Thymus (tissue), 11 donors: ENCODE results near the gene TCERG1L. TPM values are rescaled to one million over a fixed set of nuclear protein-coding genes. Genes with fewer than 3 reads are reported as not detected.
"Not testable (repeated sequence)": the region's sequence is repeated elsewhere in the genome, so short reads cannot be mapped to it uniquely, and the experiment has no call there.

Source experiments
- DNase-seq, 9 donors: peaks; one replicate each; pipeline ENCODE4 v3.0.0-alpha.2; 2013; ENCODE audit warnings: low spot score in 9 of 9, low read depth in 6 of 9, missing footprints in 1 of 9
- H3K27ac ChIP-seq, 2 donors: one replicate each; pipeline ENCODE4 v1.5.1; 2013; ENCODE audit warnings: control low read depth in 1 of 2, low read depth in 1 of 2, low read length in 1 of 2, mild to moderate bottlenecking in 1 of 2, moderate library complexity in 1 of 2
- H3K27me3 ChIP-seq, 2 donors: one replicate each; pipeline ENCODE4 v1.5.1; 2013; ENCODE audit warnings: low read length in 1 of 2; ENCODE audit not compliant: control insufficient read depth in 2 of 2, insufficient read depth in 1 of 2
- H3K36me3 ChIP-seq, 2 donors: one replicate each; pipeline ENCODE4 v1.5.1; 2013; ENCODE audit warnings: low read length in 1 of 2, mild to moderate bottlenecking in 1 of 2, moderate library complexity in 1 of 2; ENCODE audit not compliant: control insufficient read depth in 2 of 2, insufficient read depth in 2 of 2
- H3K4me1 ChIP-seq, 2 donors: one replicate each; pipeline ENCODE4 v1.5.1; 2013; ENCODE audit warnings: low read length in 2 of 2; ENCODE audit not compliant: control insufficient read depth in 2 of 2, insufficient read depth in 2 of 2
- H3K4me3 ChIP-seq, 2 donors: one replicate each; pipeline ENCODE4 v1.5.1; 2013; ENCODE audit warnings: low read length in 2 of 2, control low read depth in 1 of 2, mild to moderate bottlenecking in 1 of 2
- H3K9me3 ChIP-seq, 2 donors: one replicate each; pipeline ENCODE4 v1.5.1; 2013; ENCODE audit warnings: low read length in 1 of 2, mild to moderate bottlenecking in 1 of 2; ENCODE audit not compliant: control insufficient read depth in 2 of 2, insufficient read depth in 1 of 2
- WGBS: extraction: QIAGEN DNeasy Blood & Tissue Kit; methylation state at CpG from one replicate; pipeline ENCODE4 v1.1.7; 2013; 5-methylcytosine and 5-hydroxymethylcytosine counted together
- polyA plus RNA-seq: library from polyadenylated mRNA; stranded (reverse); fragments of 200-250 nt; gene quantifications from one replicate; pipeline ENCODE4 v1.2.3, GENCODE V29; 2013
- total RNA-seq: library from RNA; stranded (reverse); fragments of 120-200 nt; gene quantifications from one replicate; pipeline ENCODE4 v1.2.4, GENCODE V29; 2013
- donor health status: healthy.

Gene TCERG1L
- total and polyA plus RNA-seq, 2 donors: 0.52 to 1.5 TPM

DNA sequence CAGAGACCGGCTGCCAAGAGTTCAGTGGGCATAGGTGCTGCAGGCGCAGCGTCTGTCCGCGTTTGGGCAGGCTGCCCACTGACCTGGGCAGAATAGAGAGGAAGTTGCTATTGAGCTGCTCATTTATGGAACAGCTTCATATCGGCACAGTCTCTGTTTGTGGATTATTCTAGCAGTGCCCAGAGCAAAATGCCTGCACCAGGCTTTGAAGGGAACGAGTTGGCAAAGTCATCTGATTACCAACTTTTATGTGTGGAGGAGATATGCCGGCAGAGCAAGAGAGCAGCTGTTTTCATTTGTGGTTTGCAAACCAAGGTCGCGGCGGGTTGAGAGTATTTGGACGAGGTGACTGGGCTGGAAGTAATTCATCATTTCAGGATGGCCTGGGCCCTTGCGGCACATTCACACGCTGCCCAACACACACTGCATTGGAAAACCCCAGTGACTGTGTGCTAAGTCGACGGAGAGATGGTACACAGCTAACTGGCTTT is 228.5 kb downstream of the TCERG1L start:
- Histone ChIP-seq H3K36me3 (no peaks in the 10 kb centered on the region), H3K9me3 (peaks cover 0 to 2% of the 10 kb centered on the region in 2 donors), H3K4me1 (peaks cover 0 to 30% of the 10 kb centered on the region in 2 donors), H3K4me3 (no peak overlapping the region), H3K27me3 (no peaks in the 10 kb centered on the region), H3K27ac (no peak overlapping the region)
- 29% methylated on average over 16 of the region's 16 CpGs for WGBS
- DNase-seq: peak in 1 of 9 donors; percentile 32

DNA sequence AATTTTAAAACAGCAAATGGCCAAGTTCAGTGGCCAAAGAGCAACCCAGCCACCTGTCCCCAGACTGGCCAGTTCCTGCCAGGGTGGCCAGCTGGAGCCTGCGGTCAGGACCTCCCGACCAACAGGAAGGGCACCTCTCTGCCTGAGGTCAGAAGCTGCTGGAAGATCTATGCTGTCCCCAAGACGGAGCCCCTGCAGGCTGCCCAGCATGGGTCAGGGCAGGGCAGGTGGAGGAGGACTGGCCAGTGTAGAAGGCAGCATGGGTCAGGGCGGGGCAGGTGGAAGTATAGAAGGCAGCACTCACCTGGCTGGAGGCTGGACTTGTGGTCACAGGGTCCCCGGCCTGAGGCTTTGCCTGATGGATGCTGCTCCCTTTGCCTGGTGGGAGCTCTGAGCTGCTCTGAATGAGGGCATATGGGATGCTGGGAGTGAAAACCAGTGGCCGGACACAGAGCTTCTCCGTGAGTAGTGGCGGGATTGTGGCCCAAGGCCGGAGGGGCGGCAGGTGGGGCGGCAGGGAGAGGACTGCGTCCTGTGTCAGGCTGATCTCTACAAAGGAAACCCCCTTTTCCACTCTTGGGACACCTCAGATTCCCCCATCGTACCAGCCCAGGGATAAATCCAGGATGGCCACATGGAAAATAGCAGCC is 229.2 kb downstream of the TCERG1L start:
- Histone ChIP-seq H3K4me1 (peaks cover 0 to 30% of the 10 kb centered on the region in 2 donors), H3K4me3 (no peak overlapping the region), H3K36me3 (no peaks in the 10 kb centered on the region), H3K27me3 (no peaks in the 10 kb centered on the region), H3K9me3 (peaks cover 0 to 2% of the 10 kb centered on the region in 2 donors), H3K27ac (no peak overlapping the region)
- DNase-seq: no peak
- whole genome bisulfite sequencing: 96% methylated on average over 13 of the region's 13 CpGs

DNA sequence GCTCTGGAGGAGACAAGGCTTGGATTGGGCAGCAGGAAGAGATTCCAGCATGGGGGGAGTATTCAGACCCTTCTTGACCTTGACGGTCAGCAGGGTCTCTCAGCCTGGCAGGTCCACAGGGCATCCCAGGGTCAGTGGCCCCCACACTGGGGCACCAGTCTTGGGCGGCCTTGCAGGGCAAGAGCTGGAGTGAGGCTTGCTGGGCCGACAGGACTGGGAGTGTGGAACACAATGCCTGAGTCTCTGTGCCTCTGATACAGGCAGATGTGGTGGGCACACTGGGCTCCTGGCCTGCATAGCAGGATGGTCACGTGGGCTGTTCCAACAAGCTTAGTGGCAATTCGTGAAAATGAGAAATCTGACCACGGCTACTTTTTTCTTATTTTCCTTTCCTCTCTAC is 229.7 kb downstream of the TCERG1L start:
- H3K4me3 ChIP-seq: no peak overlapping the region
- H3K4me1 ChIP-seq: peaks cover 0 to 30% of the 10 kb centered on the region in 2 donors
- no peaks in the 10 kb centered on the region for H3K27me3 ChIP-seq
- 91% methylated on average over 6 of the region's 6 CpGs for WGBS
- no peaks in the 10 kb centered on the region for H3K36me3 ChIP-seq
- H3K27ac ChIP-seq: peak overlapping the region in 1 of 2 donors; percentile 2
- H3K9me3 ChIP-seq: peaks cover 0 to 2% of the 10 kb centered on the region in 2 donors
- no peak for DNase-seq

DNA sequence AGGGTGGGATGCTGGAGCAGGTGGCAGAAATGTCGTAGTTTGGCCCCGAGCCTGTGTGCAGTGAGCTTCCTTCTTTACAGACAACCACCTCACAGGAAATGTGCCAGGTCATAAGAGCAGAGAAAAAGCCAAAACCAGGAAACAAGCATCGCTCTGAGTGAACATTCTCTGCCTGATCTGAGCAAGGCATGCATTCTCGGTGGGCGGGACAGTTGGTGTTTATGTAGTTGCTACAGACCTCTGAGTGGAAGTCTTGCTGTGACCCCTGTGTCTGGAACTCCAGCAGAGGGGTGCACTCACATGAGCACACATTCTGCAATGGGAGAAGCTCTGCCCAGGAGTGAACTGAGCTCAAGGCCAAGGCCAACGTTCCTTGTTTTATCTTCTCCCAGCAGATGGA is 230.1 kb downstream of the TCERG1L start:
- peak overlapping the region; percentile 2 to 43 for H3K27ac ChIP-seq
- no peaks in the 10 kb centered on the region for H3K36me3 ChIP-seq
- H3K27me3 ChIP-seq: no peaks in the 10 kb centered on the region
- H3K4me3 ChIP-seq: no peak overlapping the region
- peaks cover 0 to 30% of the 10 kb centered on the region in 2 donors for H3K4me1 ChIP-seq
- peaks cover 0 to 2% of the 10 kb centered on the region in 2 donors for H3K9me3 ChIP-seq
- 12% methylated on average over 6 of the region's 6 CpGs for WGBS
- peak in 3 of 9 donors; percentile 34 to 70 (median 55) for DNase-seq

DNA sequence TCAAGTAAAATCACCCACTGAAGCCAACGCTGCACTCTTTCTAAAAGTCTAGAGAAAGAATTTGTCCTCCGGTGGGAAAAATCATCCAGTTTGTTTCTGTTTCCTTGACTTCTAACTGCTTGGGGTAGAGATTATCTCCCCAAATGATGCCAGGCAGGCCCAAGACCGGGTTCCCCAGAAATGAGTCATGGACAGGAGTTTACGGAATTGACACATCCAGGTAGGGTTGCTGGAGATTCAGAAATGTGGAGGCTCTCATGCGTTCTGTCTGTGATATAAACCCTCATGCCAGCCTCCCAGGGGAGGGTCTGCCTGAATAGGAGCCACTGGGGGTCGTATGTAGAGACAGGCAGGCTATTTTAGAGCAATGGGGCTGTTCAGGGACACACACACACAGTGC is 230.9 kb downstream of the TCERG1L start:
- Histone ChIP-seq H3K36me3 (no peaks in the 10 kb centered on the region), H3K4me1 (peaks cover 0 to 29% of the 10 kb centered on the region in 2 donors), H3K4me3 (no peak overlapping the region), H3K9me3 (peaks cover 0 to 2% of the 10 kb centered on the region in 2 donors), H3K27ac (no peak overlapping the region), H3K27me3 (no peaks in the 10 kb centered on the region)
- no peak for DNase-seq
- 93% methylated on average over 6 of the region's 6 CpGs for WGBS

DNA sequence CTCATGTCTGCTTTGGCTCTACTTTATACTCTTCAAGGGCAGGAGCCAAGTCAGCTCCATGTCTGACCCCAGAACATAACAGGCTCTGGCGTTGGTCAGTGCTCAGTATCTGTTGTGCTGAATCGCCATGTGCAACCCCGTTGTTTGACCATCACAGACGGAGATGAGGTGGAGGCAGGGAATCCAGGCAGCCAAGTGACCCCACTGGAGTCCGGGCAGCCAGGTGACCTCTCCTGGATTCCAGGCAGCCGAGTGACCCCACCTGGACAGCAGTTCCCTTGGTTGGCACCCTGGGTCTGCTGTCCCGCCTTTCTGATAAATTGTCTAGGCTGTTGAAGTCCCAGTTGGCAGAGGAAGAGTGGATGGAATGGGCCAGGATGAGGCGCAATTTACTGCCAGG is 232.2 kb downstream of the TCERG1L start:
- H3K27ac ChIP-seq: no peak overlapping the region
- 97% methylated on average over 8 of the region's 8 CpGs for WGBS
- no peaks in the 10 kb centered on the region for H3K36me3 ChIP-seq
- no peaks in the 10 kb centered on the region for H3K27me3 ChIP-seq
- DNase-seq: no peak
- no peak overlapping the region for H3K4me3 ChIP-seq
- peaks cover 0 to 18% of the 10 kb centered on the region in 2 donors for H3K4me1 ChIP-seq
- peaks cover 0 to 2% of the 10 kb centered on the region in 2 donors for H3K9me3 ChIP-seq

DNA sequence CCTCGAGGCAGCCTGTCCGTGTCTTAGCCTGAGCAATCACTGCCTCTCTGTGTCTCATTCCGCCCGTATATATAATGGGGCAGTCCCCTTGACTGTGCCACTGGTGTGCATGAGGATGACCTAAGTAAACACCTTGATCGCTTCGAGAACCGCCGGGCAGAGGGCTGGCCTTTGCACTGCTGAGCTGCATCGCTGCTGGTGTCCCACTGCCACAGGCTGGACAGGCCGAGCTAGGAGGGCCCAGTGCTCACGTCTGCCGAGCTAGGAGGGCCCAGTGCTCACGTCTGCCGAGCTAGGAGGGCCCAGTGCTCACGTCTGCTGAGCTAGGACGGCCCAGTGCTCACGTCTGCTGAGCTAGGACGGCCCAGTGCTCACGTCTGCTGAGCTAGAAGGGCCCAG is 232.6 kb downstream of the TCERG1L start:
- H3K36me3 ChIP-seq, H3K9me3 ChIP-seq, H3K4me3 ChIP-seq, H3K27me3 ChIP-seq, H3K27ac ChIP-seq, DNase-seq: not testable (repeated sequence)
- peaks cover 0 to 17% of the 10 kb centered on the region in 2 donors for H3K4me1 ChIP-seq
- WGBS: 94% methylated on average over 19 of the region's 19 CpGs

DNA sequence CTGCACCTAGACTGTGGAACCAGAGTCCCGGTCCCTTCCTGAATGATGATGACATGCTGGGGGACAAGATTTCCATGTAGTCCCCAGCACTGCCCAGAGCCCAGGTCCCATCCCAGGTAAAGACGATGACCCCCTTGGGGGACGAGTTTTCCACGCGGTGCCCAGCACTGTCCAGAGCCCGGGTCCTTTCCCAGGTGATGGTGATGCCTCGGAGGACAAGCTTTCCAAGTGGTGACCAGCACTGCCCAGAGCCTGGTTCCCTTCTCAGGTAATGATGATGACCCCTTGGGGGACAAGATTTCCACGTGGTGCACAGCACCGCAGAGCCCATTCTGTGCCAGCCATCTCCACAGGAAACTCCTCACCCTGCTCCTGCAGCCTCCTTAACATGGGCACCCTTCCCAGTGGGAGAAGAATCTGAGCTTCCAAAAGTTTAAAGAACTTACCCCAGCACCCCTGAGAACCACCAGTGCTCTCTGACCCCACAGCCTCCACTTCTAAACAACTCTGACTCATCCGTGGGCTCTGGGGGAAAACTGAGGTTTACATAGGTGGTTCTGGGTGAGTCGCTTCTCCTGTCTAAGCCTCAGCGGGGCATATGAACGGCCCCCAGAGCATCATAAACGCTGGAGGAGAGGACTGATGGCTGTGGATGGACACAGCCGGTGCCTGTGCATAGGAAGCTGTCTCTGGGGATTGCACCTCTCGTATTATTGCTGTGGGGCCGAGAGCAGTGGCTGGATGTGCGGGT is 233.2 kb downstream of the TCERG1L start:
- Histone ChIP-seq H3K4me1 (peaks cover 0 to 17% of the 10 kb centered on the region in 2 donors), H3K27me3 (no peaks in the 10 kb centered on the region), H3K4me3 (no peak overlapping the region), H3K36me3 (no peaks in the 10 kb centered on the region), H3K9me3 (peaks cover 0 to 2% of the 10 kb centered on the region in 2 donors), H3K27ac (no peak overlapping the region)
- WGBS: 94% methylated on average over 18 of the region's 18 CpGs
- no peak for DNase-seq

DNA sequence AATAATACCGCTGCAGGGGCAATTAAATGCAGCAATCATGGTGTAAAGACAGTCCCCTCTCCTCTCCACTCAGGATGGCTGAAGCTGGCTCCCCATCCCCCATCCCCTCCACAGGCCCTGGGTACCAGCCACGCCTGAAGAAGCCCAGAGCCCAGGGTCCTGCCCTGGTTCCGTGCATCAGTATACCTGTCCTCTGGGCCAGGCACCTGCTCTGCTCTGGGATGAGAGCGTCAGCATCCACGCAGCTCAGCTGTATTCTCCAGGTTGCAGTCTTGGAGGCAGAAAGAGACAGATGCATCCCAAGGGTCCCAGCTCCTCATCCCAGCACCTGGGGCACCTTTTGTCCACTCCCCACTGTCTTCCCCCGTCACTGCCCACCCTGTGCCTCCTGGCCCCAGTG is 233.8 kb downstream of the TCERG1L start:
- H3K36me3 ChIP-seq: no peaks in the 10 kb centered on the region
- no peak for DNase-seq
- H3K4me1 ChIP-seq: peaks cover 0 to 17% of the 10 kb centered on the region in 2 donors
- 85% methylated on average over 6 of the region's 6 CpGs for WGBS
- H3K27ac ChIP-seq: no peak overlapping the region
- H3K27me3 ChIP-seq: no peaks in the 10 kb centered on the region
- H3K4me3 ChIP-seq: no peak overlapping the region
- peaks cover 0 to under 1% of the 10 kb centered on the region in 2 donors for H3K9me3 ChIP-seq
